GM20000 (cell line): ENCODE results near the gene TREX2.

ENCODE experiments used
- DNase-seq: peaks from one replicate; pipeline ENCODE4 v3.0.0; 2012; ENCODE audit warnings: low spot score
- CTCF ChIP-seq: IDR thresholded peaks from 2 replicates; pipeline ENCODE4 v1.5.1; 2012; ENCODE audit warnings: mild to moderate bottlenecking, control low read depth; ENCODE audit errors: extremely low read depth, missing control alignments

TREX2 gene

GRCh38 chrX:153433161-153433680, 12.6 kb downstream of the TREX2 start:
- TF ChIP-seq CTCF, result no peak
- DNase-seq, result no peak

- no peak for DNase-seq
- TF ChIP-seq CTCF, result no peak
Measured at GRCh38 chrX:153430796-153431195, 15.1 kb downstream of the TREX2 start.

DNA sequence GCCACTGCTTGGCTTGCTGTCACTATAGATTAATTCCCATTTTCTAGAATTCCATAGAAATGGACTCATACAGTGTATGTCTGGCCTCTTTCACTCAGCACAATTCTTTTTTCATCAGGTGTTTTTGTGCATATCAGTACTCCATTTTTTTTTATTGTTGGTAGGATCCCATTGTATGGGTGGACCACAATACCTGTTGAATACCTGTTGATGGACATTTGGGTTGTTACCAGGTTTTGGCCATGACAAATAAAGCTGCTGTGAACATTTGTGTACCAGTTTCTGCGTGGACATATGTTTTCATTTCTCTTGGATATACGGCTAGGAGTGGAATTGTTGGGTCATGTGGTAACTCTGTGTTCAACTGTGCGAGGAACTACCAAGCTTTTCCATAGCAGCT, 19.7 kb downstream of the TREX2 start:
- no peak for DNase-seq
- no peak for TF ChIP-seq CTCF

DNA sequence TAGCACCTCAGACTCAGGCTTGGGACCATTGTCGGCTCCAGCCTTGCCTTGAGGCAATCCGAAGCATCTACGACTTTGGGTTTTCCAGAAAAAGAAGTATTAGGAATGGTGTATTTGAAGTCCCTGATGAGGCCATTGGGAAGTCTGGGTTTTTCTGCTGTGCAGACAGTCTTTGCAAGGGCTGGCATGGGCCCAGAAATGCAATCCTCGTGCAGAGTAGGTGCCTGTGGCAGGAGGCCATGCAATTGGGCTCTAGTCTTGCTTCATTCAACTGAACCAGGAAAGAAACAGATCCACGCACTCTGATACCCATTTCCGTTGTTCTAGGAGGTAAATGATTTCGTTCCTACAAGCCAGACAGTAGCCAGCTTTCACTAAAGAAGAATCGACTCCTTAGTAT, 22.2 kb downstream of the TREX2 start:
- DNase-seq, result no peak
- no peak for TF ChIP-seq CTCF

- no peak for DNase-seq
- no peak for TF ChIP-seq CTCF
Measured at GRCh38 chrX:153421856-153422255, 24.0 kb downstream of the TREX2 start.

- DNase-seq, result no peak
- no peak for TF ChIP-seq CTCF
Measured at GRCh38 chrX:153420851-153421599, 24.8 kb downstream of the TREX2 start.

DNA sequence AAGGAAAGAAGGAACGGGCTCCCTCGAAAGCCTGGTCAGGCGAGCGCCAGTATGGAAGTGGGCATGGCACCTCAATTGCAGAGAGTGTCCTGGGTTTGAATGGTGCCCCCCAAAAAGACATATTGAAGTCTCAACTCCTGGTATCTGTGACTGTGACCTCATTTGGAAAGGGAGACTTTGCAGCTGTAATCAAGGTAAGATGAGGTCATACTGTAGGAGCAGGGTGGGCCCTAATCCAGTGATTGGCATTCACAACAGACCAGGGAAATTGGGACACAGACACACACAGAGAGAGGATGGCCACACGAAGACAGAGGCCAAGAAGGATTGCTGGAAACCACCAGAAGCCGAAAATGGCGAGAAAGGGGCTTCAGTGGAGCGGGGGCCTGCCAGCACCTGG, 28.2 kb downstream of the TREX2 start:
- no peak for TF ChIP-seq CTCF
- no peak for DNase-seq
